GM23338 (cell line): Measurements from ENCODE around the gene PLCXD3. TPM values are rescaled to one million over a fixed set of nuclear protein-coding genes. Genes with fewer than 3 reads are reported as not detected.

Source experiments
- ATAC-seq: fragments of 200-7000 bp; cut with Tn5 transposase; 3 replicates; pipeline ENCODE4 v1.9.1; 2020
- DNase-seq: peaks from one replicate; pipeline ENCODE4 v3.0.0-alpha.2; 2015; ENCODE audit warnings: low spot score
- H2AFZ ChIP-seq: fragments of 200-600 bp; sonication (generic); 2 replicates; pipeline ENCODE4 v1.8.0; 2016; ENCODE audit warnings: antibody characterized with exemption, mild to moderate bottlenecking, moderate library complexity
- H3F3A ChIP-seq: fragments of 200-600 bp; sonication (generic); replicated peaks from 2 replicates; pipeline ENCODE4 v1.8.0; 2017; ENCODE audit warnings: antibody characterized with exemption, mixed run types, low read depth
- H3K27ac ChIP-seq: fragments of 200-600 bp; sonication (generic); 2 replicates; pipeline ENCODE4 v1.6.1; 2016; ENCODE audit warnings: low read depth
- H3K27me3 ChIP-seq: fragments of 200-600 bp; sonication (generic); 2 replicates; pipeline ENCODE4 v1.8.0; 2016; ENCODE audit warnings: mild to moderate bottlenecking, mixed run types, moderate library complexity; ENCODE audit not compliant: insufficient read depth
- H3K36me3 ChIP-seq: fragments of 200-600 bp; sonication (generic); 2 replicates; pipeline ENCODE4 v1.8.0; 2016; ENCODE audit warnings: mild to moderate bottlenecking; ENCODE audit not compliant: insufficient read depth
- H3K4me1 ChIP-seq: fragments of 200-600 bp; sonication (generic); 2 replicates; pipeline ENCODE4 v1.8.0; 2016; ENCODE audit warnings: mild to moderate bottlenecking, moderate library complexity; ENCODE audit not compliant: insufficient read depth
- H3K4me2 ChIP-seq: fragments of 200-600 bp; sonication (generic); 2 replicates; pipeline ENCODE4 v1.7.1; 2017; ENCODE audit warnings: mixed run types
- H3K4me3 ChIP-seq: fragments of 200-600 bp; sonication (generic); 2 replicates; pipeline ENCODE4 v1.6.1; 2016; ENCODE audit warnings: mixed run types
- H3K79me2 ChIP-seq: fragments of 200-600 bp; sonication (generic); replicated peaks from 2 replicates; pipeline ENCODE4 v1.8.0; 2017; ENCODE audit warnings: mild to moderate bottlenecking; ENCODE audit not compliant: insufficient read depth
- H3K9me2 ChIP-seq: fragments of 200-600 bp; sonication (generic); 2 replicates; pipeline ENCODE4 v1.8.0; 2017; ENCODE audit not compliant: insufficient read depth
- H4K20me1 ChIP-seq: fragments of 200-600 bp; sonication (generic); replicated peaks from 2 replicates; pipeline ENCODE4 v1.8.0; 2017; ENCODE audit warnings: mild to moderate bottlenecking; ENCODE audit not compliant: insufficient read depth
- H3K27ac Mint-ChIP-seq: 2 replicates; pipeline ENCODE4 v1.8.0; 2020; ENCODE audit warnings: inconsistent platforms, mild to moderate bottlenecking, moderate library complexity, mixed read lengths
- H3K27me3 Mint-ChIP-seq: 3 replicates; pipeline ENCODE4 v1.8.0; 2022; ENCODE audit warnings: low read depth, mild to moderate bottlenecking, moderate library complexity, mixed read lengths, inconsistent platforms; ENCODE audit not compliant: insufficient read depth, poor library complexity
- H3K36me3 Mint-ChIP-seq: 3 replicates; pipeline ENCODE4 v1.8.0; 2021; ENCODE audit warnings: low read depth, mild to moderate bottlenecking, inconsistent platforms, moderate library complexity, mixed read lengths
- H3K4me1 Mint-ChIP-seq: 3 replicates; pipeline ENCODE4 v1.8.0; 2020; ENCODE audit warnings: mild to moderate bottlenecking, inconsistent platforms, mixed read lengths
- H3K4me3 Mint-ChIP-seq: 3 replicates; pipeline ENCODE4 v1.8.0; 2021; ENCODE audit warnings: moderate library complexity, mild to moderate bottlenecking, inconsistent platforms, mixed read lengths
- H3K9me3 Mint-ChIP-seq: 3 replicates; pipeline ENCODE4 v1.8.0; 2020; ENCODE audit warnings: moderate library complexity, mild to moderate bottlenecking, inconsistent platforms, mixed read lengths
- polyA plus RNA-seq: library from polyadenylated mRNA; unstranded; fragments of >200 nt; fragmentation: Nextera tagmentation; extraction: Ambion mirVana; gene quantifications from 2 replicates; pipeline ENCODE4 v1.2.1, GENCODE V29; 2016
- total RNA-seq: library from RNA; depleted of rRNA; stranded (reverse); fragments of >200 nt; shearing (Covaris generic); gene quantifications from 2 replicates; pipeline ENCODE4 v1.2.3, GENCODE V29; 2014
- TF ChIP-seq, protein P1 (sequence below): fragments of 250-450 bp; sonication (Bioruptor Pico); IDR thresholded peaks from 2 replicates; pipeline ENCODE4 v1.5.0; 2020; ENCODE audit warnings: mild to moderate bottlenecking, moderate library complexity
- TF ChIP-seq, protein P2 (sequence below): IDR thresholded peaks from one replicate; pipeline ENCODE4 v1.6.1; 2018; ENCODE audit warnings: antibody characterized with exemption; ENCODE audit not compliant: unreplicated experiment

PLCXD3 gene
- total and polyA plus RNA-seq, 2 experiments from 2014 or later: 0.03 TPM

DNA sequence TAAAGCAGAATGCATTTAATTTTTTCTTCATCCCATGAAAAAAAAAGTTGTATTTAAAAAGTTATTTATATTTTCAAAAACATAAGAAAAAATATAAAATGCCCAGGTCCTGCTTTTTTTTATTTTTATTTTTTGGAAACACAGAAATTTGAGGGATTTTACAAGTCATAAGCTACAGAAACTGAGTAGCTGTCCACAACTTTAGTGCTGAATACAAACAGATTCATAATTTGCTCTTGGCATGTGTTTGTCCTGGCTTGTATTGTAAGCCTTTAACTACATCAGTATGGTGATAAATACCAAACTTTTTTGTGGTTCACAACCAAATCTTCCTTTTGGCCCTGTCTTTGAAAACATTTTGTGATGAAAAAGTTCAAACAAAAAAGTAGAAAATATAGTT, 7.5 kb upstream of the PLCXD3 start:
- no peaks in the 10 kb centered on the region for H3K27me3 ChIP-seq

More for the DNA sequence above, 7.5 kb upstream of the PLCXD3 start:
- no peaks in the 10 kb centered on the region for H3F3A ChIP-seq
- no peak overlapping the region for H3K4me3 Mint-ChIP-seq
- no peaks in the 10 kb centered on the region for H4K20me1 ChIP-seq
- TF ChIP-seq, protein P1, sequence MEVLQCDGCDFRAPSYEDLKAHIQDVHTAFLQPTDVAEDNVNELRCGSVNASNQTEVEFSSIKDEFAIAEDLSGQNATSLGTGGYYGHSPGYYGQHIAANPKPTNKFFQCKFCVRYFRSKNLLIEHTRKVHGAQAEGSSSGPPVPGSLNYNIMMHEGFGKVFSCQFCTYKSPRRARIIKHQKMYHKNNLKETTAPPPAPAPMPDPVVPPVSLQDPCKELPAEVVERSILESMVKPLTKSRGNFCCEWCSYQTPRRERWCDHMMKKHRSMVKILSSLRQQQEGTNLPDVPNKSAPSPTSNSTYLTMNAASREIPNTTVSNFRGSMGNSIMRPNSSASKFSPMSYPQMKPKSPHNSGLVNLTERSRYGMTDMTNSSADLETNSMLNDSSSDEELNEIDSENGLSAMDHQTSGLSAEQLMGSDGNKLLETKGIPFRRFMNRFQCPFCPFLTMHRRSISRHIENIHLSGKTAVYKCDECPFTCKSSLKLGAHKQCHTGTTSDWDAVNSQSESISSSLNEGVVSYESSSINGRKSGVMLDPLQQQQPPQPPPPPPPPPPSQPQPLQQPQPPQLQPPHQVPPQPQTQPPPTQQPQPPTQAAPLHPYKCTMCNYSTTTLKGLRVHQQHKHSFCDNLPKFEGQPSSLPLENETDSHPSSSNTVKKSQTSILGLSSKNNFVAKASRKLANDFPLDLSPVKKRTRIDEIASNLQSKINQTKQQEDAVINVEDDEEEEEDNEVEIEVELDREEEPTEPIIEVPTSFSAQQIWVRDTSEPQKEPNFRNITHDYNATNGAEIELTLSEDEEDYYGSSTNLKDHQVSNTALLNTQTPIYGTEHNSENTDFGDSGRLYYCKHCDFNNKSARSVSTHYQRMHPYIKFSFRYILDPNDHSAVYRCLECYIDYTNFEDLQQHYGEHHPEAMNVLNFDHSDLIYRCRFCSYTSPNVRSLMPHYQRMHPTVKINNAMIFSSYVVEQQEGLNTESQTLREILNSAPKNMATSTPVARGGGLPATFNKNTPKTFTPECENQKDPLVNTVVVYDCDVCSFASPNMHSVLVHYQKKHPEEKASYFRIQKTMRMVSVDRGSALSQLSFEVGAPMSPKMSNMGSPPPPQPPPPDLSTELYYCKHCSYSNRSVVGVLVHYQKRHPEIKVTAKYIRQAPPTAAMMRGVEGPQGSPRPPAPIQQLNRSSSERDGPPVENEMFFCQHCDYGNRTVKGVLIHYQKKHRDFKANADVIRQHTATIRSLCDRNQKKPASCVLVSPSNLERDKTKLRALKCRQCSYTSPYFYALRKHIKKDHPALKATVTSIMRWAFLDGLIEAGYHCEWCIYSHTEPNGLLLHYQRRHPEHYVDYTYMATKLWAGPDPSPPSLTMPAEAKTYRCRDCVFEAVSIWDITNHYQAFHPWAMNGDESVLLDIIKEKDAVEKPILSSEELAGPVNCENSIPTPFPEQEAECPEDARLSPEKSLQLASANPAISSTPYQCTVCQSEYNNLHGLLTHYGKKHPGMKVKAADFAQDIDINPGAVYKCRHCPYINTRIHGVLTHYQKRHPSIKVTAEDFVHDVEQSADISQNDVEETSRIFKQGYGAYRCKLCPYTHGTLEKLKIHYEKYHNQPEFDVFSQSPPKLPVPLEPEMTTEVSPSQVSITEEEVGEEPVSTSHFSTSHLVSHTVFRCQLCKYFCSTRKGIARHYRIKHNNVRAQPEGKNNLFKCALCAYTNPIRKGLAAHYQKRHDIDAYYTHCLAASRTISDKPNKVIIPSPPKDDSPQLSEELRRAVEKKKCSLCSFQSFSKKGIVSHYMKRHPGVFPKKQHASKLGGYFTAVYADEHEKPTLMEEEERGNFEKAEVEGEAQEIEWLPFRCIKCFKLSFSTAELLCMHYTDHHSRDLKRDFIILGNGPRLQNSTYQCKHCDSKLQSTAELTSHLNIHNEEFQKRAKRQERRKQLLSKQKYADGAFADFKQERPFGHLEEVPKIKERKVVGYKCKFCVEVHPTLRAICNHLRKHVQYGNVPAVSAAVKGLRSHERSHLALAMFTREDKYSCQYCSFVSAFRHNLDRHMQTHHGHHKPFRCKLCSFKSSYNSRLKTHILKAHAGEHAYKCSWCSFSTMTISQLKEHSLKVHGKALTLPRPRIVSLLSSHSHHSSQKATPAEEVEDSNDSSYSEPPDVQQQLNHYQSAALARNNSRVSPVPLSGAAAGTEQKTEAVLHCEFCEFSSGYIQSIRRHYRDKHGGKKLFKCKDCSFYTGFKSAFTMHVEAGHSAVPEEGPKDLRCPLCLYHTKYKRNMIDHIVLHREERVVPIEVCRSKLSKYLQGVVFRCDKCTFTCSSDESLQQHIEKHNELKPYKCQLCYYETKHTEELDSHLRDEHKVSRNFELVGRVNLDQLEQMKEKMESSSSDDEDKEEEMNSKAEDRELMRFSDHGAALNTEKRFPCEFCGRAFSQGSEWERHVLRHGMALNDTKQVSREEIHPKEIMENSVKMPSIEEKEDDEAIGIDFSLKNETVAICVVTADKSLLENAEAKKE (CRISPR knock-in tag): no peak
- TF ChIP-seq, protein P2, sequence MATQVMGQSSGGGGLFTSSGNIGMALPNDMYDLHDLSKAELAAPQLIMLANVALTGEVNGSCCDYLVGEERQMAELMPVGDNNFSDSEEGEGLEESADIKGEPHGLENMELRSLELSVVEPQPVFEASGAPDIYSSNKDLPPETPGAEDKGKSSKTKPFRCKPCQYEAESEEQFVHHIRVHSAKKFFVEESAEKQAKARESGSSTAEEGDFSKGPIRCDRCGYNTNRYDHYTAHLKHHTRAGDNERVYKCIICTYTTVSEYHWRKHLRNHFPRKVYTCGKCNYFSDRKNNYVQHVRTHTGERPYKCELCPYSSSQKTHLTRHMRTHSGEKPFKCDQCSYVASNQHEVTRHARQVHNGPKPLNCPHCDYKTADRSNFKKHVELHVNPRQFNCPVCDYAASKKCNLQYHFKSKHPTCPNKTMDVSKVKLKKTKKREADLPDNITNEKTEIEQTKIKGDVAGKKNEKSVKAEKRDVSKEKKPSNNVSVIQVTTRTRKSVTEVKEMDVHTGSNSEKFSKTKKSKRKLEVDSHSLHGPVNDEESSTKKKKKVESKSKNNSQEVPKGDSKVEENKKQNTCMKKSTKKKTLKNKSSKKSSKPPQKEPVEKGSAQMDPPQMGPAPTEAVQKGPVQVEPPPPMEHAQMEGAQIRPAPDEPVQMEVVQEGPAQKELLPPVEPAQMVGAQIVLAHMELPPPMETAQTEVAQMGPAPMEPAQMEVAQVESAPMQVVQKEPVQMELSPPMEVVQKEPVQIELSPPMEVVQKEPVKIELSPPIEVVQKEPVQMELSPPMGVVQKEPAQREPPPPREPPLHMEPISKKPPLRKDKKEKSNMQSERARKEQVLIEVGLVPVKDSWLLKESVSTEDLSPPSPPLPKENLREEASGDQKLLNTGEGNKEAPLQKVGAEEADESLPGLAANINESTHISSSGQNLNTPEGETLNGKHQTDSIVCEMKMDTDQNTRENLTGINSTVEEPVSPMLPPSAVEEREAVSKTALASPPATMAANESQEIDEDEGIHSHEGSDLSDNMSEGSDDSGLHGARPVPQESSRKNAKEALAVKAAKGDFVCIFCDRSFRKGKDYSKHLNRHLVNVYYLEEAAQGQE: peak; percentile 72
- no peaks in the 10 kb centered on the region for H3K79me2 ChIP-seq
- no peaks in the 10 kb centered on the region for H3K36me3 ChIP-seq
- no peak overlapping the region for H3K4me2 ChIP-seq
- H3K27ac Mint-ChIP-seq: no peak overlapping the region
- peaks cover 4% of the 10 kb centered on the region for H3K27me3 Mint-ChIP-seq
- no peak for ATAC-seq
- H3K4me1 ChIP-seq: no peaks in the 10 kb centered on the region
- DNase-seq: peak; percentile 5
- no peaks in the 10 kb centered on the region for H3K9me3 Mint-ChIP-seq
- no peaks in the 10 kb centered on the region for H3K36me3 Mint-ChIP-seq
- no peaks in the 10 kb centered on the region for H3K9me2 ChIP-seq
- no peak overlapping the region for H2AFZ ChIP-seq
- no peak overlapping the region for H3K27ac ChIP-seq
- H3K4me3 ChIP-seq: no peak overlapping the region
- H3K4me1 Mint-ChIP-seq: peaks cover 8% of the 10 kb centered on the region; the same call in 2 of the 3 replicates
